ENCODE data around the gene MPRIP. TPM values are rescaled to one million over a fixed set of nuclear protein-coding genes. Genes with fewer than 3 reads are reported as not detected.

MPRIP gene
- total RNA-seq, 2 donors from 2014 or later: 84.3 to 258 TPM

GRCh38 chr17:17144916-17145665 lies 102.8 kb downstream of the MPRIP start:
- intact Hi-C loops (cut with DNase I): loop anchor here (5.0 kb wide), 2 partner anchors 92 to 157 kb away; partner anchors contain the start of genes FLCN and NT5M
- no peaks in the 10 kb centered on the region for H3K27me3 ChIP-seq (replicated peaks; ENCODE audit: insufficient read depth)
- no peak for TF ChIP-seq POLR2A (IDR thresholded peaks at IDR 0.05)
- TF ChIP-seq CTCF (IDR thresholded peaks at IDR 0.05): no peak
- TF ChIP-seq POLR2AphosphoS5 (IDR thresholded peaks at IDR 0.05): no peak
- H3K4me1 ChIP-seq (replicated peaks): no peaks in the 10 kb centered on the region
- WGBS: 75% methylated on average over 13 of the region's 13 CpGs
- no peak for DNase-seq (ENCODE audit: low spot score)
- H3K4me3 ChIP-seq: no peak overlapping the region
- H3K36me3 ChIP-seq: peaks cover 7 to 11% of the 10 kb centered on the region in 2 donors
- H3K27ac ChIP-seq: no peak overlapping the region
- H3K9me3 ChIP-seq: no peaks in the 10 kb centered on the region

GRCh38 chr17:17146786-17147406 lies 104.6 kb downstream of the MPRIP start:
- TF ChIP-seq POLR2AphosphoS5 (IDR thresholded peaks at IDR 0.05): no peak
- peak in 1 of 4 experiments; percentile 25 for TF ChIP-seq CTCF (IDR thresholded peaks at IDR 0.05)
- no peak for TF ChIP-seq POLR2A (IDR thresholded peaks at IDR 0.05)
- H3K36me3 ChIP-seq: peaks cover 7 to 11% of the 10 kb centered on the region in 2 donors
- H3K27me3 ChIP-seq (replicated peaks; ENCODE audit: insufficient read depth): no peaks in the 10 kb centered on the region
- no peak overlapping the region for H3K27ac ChIP-seq
- no peak overlapping the region for H3K4me3 ChIP-seq
- H3K9me3 ChIP-seq: no peaks in the 10 kb centered on the region
- 84% methylated on average over 14 of the region's 14 CpGs for WGBS
- no peak for DNase-seq (ENCODE audit: low spot score)
- intact Hi-C loops (cut with DNase I): no loop called here
- no peaks in the 10 kb centered on the region for H3K4me1 ChIP-seq (replicated peaks)

- no peak for DNase-seq (ENCODE audit: low spot score)
- H3K4me1 ChIP-seq (replicated peaks): no peaks in the 10 kb centered on the region
- H3K27me3 ChIP-seq (replicated peaks; ENCODE audit: insufficient read depth): no peaks in the 10 kb centered on the region
- peaks cover 7 to 11% of the 10 kb centered on the region in 2 donors for H3K36me3 ChIP-seq
- no peak for TF ChIP-seq POLR2A (IDR thresholded peaks at IDR 0.05)
- no peak for TF ChIP-seq CTCF (IDR thresholded peaks at IDR 0.05)
- TF ChIP-seq POLR2AphosphoS5 (IDR thresholded peaks at IDR 0.05): no peak
- WGBS: 82% methylated on average over 5 of the region's 5 CpGs
- intact Hi-C loops (cut with DNase I): no loop called here
- no peaks in the 10 kb centered on the region for H3K9me3 ChIP-seq
- no peak overlapping the region for H3K27ac ChIP-seq
- H3K4me3 ChIP-seq: no peak overlapping the region
Measured at GRCh38 chr17:17147821-17148220, 105.6 kb downstream of the MPRIP start.

- Histone ChIP-seq H3K4me1 (replicated peaks) (no peaks in the 10 kb centered on the region), H3K27ac (no peak overlapping the region), H3K9me3 (no peaks in the 10 kb centered on the region), H3K4me3 (no peak overlapping the region), H3K36me3 (peaks cover 0 to 4% of the 10 kb centered on the region in 2 donors), H3K27me3 (replicated peaks; ENCODE audit: insufficient read depth) (no peaks in the 10 kb centered on the region)
- no peak for TF ChIP-seq POLR2AphosphoS5 (IDR thresholded peaks at IDR 0.05)
- TF ChIP-seq POLR2A (IDR thresholded peaks at IDR 0.05): no peak
- no peak for TF ChIP-seq CTCF (IDR thresholded peaks at IDR 0.05)
- no peak for DNase-seq (ENCODE audit: low spot score)
- WGBS: 86% methylated on average over 9 of the region's 9 CpGs
- intact Hi-C loops (cut with DNase I): loop anchor here (5.0 kb wide), 1 partner anchor 58 kb away; the partner anchor contains the start of gene PLD6
Measured at GRCh38 chr17:17149520-17150447, 107.5 kb downstream of the MPRIP start.
